Activated CD4-positive, alpha-beta T cell treated with anti-CD3 and anti-CD28 coated beads for 24 hours (primary cell): ENCODE results near the gene FOXRED2.
A peak's percentile ranks its signal among the peaks of the same experiment; 100 is the strongest.
"Not testable (repeated sequence)": the region's sequence is repeated elsewhere in the genome, so short reads cannot be mapped to it uniquely, and the experiment has no call there.

Experiments used
- DNase-seq, 2 donors: peaks; one replicate each; pipeline ENCODE4 v3.0.0-alpha.2; 2020; ENCODE audit warnings: low read depth in 2 of 2

Gene FOXRED2

DNA sequence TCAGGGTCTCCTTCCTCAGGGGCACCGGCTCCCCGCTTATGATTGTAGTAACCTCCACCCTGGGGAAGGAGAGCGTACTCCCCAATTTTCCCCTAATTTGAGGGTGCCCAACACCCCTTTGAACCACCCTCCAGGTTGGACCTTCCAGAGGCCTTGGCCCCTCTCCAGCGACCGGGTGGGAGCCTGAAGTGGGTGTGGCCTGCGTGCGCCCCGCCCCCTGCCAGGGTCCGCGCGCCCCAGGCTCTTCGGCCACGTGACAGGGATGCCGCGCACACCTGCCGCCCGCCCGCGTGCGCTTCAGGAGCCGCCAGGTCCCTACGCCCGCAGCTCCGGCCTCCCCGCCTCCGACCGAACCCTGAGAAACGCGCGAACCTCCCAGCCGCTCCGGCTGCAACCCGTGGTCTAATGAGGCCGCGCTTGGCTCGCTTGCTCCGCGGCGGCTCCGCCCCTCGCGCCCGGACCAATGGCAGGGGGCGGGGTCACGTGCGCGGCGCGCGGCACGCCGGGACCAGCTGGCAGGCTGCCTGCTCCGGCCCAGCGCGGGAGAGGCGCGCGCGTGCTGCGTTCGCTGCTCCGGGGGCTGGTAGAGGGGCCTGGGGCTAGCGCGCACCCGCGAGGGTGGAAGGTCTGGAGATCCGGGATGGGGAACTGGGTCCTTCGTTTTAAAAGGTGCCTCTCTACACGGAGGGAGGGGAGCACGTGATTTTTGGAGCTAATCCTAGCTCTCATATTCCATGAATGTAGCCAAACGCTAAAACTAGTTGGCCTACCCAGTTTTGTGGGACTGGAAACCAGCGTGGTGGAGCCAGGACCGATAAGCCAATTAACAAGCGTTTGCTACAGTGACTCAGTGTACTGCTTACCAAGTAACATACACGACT lies at the start of gene FOXRED2:
TSS of gene FOXRED2 (minus strand) at position 404 of the 881 bp plus-strand sequence. CDS start 618 bp downstream, outside the sequence.
- peak; percentile 76 to 82 for DNase-seq

DNA sequence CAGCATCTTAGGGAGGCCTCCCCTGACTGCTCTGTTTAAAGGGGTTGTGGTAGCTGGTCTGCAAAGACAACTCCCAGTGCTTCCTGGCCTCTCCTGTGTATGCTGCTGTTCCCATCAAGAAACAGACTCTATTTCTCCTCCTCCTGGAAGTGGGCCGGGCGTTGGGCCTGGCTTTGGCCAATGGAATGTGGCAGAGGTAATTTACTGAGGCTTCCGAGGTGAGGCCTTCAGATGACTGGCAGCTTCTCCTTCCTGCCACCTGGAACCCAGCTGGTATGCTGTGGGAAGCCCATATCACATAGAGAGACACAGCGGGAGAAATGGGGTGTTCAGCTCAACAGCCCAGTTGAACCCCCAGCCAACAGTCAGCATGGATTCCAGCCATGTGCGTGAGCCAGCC lies 47.3 kb upstream of the FOXRED2 start:
- DNase-seq = no peak

DNA sequence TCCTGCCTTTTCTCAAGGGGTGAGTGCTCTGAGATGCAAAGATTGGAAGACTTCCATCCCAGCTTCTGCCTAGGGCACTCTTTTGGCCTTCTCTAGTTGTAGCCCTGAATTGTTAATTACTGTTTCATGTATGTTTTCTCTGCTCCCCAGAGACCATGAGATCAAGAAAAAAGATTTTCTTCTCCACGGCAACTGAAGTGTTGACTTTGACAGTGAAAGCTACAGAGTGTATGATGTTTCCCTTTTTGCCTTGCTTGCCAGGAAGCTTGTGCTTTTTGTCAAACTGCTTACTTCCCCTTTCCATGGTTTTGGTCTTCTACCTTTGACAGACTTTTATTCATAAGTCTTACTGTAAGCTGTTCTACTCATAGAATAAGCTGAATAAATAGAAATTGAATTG lies 45.4 kb upstream of the FOXRED2 start:
- no peak for DNase-seq

DNA sequence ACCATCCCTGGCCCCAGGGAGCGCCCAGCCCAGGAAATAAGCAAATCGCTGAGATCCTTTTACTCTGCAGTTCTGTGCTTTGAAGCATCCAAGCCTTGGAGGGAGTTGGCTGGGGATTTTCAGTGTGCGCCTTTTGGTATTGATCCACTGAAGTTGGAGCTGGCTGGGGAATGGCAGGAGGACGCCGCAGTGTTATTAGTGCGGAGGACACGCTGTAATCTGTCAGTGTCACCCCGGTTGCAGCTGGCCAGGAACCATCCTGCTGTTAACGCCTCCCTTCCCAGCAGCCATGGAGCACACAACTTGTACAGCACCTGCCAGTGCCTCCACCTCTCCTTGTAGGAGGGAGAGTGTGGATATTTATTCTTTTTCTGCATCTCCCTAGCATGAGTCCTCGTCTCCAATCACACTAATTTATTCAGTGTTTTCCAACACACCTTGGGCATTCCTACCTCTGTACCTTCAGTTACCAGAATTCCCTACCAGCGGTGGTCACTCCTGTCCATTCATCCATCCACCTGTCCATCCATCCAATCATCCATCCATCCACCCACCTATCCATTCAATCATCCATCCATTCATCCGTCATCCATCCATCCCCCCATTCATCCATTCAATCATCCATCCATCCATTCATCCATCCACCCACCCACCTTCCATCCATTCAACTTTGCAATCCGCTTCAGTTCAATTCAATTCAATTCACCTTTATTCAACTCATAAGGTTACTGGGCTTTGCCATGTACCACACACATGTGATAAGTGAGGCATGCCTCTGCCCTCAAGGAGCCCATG lies 44.1 kb upstream of the FOXRED2 start:
- no peak for DNase-seq

DNA sequence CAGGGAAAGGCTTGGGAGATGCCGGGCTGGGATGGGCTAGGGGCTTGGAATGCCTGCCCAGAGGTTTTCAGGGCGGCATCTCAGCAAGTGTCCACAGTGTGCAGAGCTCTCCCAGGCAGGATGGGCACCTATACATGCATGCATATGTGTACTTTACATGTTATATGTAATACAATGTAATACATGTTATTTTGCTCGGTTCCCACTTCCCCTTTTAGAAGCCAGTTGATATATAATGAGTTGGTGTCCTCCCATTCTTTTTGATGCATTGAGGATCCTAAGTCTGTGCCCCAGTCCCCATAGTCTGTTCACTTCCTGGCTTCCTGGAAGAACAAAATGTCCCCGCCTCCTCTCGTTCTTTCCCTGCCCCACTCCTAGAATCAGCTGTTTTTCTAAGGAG lies 42.2 kb upstream of the FOXRED2 start:
- DNase-seq = no peak

DNA sequence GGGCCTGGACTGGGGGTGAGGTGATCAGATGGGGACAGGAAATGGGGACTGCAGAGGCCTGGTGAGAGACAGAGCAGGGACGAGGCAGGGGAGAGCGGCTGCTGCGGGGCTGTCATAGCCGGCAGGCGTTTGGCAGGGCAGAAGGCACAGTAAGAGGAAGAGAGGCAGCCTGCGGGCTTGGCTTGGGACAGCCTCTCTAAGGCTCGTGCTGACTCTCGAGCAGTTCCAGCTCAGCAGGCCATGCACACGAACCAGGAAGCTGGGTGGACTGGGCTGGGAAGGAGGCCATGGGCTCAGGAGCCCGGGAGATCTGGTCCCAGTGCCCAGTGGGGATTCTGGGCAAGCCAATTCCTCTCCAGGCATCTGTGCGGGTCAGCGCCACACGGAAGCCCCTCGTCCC lies 41.8 kb upstream of the FOXRED2 start:
- DNase-seq = no peak

DNA sequence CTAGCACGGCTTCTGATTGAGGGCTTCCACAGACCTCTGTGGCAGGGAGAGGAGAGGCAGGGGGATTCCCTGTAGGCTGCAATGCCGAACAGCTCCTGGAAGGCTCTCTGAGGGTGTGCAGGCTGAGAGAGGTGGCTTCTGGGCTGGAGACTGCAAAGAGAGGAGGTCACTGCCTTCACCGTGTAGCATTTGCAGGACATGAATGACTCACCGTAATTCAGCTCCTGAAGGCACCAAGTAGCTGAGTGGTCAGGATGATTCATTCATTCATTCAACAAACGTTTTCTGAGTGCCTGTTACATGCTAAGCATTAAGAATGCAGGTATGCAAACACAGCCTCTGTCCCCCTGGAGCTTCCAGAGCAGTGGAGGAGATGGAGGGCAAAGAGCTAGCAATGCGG lies 40.1 kb upstream of the FOXRED2 start:
- no peak for DNase-seq

DNA sequence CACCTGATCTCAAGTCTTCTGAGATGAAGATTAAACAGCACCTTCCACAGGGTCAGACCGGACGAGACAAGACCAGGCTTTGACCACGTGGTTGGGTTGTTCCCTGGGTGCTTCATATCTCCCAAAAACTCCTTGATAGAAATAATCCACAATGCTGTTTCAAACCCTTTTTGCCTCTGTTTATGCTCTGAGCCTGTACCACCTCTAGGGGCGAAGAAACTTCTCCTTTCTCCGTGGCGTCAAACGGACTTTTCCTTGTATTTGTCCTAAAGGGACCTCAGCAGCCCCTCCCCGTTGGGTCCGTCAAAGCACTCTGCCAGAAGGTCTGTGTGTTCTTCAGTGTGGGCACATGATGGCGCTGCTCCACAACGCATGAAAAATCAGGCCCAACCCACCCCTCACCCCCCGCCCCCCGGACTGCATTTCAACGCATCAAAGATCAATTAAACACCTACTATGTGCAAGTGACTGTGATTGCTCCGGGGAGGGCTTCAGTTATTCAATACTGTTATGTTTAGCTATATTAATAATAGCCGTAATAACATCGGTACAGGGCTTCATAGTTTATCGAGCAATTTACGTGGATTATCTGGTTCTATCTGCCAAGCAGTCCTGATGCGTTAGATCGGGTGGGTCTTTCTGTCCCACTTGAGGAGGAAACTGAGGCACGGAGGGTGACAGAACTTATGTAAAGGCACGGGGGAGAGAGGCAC lies 39.4 kb upstream of the FOXRED2 start:
- DNase-seq = peak; percentile 9 to 11

DNA sequence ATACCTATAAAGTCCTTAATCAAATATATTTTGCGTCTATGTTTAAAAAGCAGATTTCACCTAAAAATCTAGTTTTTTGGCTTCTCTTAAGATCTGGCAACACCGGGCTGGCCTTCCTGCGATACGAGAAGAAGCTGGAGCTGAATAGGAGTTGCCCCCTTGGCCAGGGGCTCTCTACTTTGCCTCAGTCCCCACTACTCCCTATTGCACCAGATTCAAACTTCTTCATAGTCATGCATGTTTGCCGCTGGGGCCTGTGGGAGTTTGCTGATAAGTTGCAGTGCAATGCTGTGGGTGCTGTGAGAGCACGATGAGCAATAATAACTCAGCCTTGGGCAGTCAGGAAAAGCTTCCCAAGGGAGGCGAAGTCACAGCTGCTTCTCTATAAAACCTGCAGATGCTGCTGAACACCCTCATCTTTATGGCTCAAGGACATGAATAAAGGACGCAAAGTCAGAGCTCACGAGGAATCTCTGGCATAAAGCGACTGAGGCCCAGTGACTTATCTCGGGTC lies 37.3 kb upstream of the FOXRED2 start:
- DNase-seq = no peak

DNA sequence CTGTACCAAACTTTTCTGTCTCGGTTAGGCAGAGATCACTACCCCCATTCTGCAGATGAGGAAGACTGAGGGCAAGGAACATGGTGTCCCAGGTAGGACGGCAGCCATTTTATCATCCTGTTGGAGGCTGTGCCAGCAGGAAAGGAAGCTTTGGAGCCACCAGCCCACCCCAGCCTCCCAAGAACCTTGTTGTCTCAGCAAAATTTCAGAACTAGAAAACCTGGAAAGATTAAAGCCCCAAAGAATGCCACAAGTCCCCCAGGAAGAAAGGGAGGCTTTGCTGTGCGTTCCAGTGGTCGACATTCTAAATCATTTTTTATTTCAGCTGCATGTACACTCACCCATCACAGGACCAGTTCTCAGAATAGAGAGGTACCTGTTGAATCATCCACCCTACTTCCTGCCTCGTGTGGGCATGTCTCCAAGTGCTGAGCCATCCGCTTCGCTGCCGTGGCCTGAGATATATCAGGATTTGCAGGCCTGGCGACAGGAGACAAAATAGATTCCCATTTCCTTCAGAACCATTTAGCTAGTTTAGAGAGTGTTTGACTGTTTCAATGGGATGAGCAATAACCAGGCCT lies 35.1 kb upstream of the FOXRED2 start:
- DNase-seq = peak; percentile 29 to 34

DNA sequence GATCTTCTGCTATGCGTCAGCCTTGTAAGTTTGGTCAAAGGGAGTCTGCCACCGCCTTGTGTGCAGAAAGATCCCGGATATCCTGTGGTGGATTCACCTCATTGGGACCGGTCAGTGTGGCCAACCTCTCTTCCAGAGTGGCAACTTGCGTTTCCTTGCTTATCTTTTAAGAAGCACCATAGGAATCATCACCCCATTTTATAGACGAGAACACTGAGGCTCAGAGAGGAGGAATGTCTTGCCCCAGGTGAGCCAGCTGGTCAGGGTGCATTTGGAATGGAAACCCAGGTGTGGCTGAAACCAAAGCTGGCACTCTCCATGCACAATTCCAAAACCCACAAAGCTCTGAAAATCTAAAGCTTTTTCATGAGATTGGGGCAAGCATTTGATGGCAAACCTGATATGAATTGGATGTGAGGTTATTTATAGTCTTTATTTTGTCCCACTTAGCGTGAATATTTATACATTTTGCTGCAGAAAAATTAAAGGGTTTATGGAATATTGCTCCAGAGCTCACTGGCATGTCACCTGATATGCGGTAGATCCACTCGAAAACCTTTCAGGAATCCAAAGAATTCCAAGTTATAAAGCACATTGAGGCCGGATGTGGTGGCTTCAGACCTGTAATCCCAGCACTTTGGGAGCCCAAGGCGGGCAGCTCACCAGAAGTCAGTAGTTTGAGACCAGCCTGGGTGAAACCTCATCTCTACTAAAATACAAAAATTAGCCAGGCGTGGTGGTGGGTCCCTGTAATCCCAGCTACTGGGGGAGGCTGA lies 34.2 kb upstream of the FOXRED2 start:
- no peak for DNase-seq

DNA sequence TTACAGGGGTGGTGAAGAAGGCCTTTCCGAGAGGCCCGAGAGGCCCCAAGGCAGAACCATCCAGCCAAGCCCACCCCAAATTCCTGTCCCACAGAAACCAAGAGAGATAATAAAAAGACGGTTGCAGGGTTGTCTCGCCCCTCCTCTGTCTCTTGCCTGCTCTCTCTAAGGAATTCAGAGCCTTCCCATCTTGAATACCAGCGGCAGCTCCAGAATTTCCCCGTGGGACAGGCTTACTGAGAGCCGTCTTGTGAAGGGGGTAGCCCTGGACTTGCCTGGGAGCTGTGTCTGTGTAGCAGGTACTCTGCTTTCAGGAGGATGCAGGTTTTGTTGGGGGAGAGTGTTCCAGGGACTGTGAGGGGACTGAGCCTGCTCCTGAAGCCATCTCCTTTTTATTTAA lies 31.7 kb upstream of the FOXRED2 start:
- no peak for DNase-seq

DNA sequence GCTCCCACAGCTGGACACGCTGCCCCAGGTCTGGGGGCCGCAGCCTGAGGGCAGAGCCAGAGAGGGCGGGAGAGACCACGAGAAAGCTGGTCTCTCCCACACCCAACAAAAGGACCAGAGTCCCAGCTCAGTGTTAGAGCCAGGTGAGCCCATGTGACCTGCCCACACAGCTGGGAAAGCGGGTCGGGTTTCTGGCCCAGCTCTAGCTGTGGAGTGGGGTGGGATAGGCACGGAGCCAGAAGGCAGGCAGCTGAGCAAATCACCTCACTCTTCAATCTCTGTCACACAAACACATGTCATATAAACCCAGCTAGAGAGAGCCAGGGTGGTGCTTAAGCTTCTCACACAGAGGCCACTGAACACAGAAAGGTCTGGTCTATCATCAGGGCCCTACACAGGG lies 29.9 kb upstream of the FOXRED2 start:
- no peak for DNase-seq

DNA sequence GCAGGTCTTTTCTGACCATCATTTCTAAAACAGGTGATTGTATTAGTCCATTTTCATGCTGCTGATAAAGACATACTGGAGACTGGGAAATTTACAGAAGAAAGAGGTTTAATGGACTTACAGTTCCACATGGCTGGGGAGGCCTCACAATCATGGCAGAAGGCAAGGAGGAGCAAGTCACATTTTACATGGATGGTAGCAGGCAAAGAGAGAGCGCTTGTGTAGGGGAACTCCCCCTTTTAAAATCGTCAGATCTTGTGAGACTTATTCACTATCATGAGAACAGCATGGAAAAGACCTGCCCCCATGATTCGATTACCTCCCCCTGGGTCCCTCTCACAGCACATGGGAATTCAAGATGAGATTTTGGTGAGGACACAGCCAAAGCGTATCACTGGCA lies 26.5 kb upstream of the FOXRED2 start:
- not testable (repeated sequence) for DNase-seq

DNA sequence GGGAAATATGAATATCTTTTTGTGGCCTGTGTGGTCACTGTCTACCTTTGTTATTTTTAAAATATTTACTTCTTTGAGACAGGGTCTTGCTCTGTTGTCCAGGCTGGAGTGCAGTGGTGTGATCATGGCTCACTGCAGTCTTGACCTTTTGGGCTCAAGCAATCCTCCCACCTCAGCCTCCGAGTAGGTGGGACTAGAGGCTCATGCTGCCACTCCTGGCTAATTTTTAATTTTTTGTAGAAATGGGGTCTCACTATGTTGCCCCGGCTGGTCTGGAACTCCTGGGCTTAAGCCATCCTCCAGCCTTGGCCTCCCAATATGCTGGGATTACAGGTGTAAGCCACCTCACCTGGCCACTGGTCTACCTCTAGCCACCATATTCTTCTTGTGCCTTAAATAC lies 25.6 kb upstream of the FOXRED2 start:
- DNase-seq = no peak

DNA sequence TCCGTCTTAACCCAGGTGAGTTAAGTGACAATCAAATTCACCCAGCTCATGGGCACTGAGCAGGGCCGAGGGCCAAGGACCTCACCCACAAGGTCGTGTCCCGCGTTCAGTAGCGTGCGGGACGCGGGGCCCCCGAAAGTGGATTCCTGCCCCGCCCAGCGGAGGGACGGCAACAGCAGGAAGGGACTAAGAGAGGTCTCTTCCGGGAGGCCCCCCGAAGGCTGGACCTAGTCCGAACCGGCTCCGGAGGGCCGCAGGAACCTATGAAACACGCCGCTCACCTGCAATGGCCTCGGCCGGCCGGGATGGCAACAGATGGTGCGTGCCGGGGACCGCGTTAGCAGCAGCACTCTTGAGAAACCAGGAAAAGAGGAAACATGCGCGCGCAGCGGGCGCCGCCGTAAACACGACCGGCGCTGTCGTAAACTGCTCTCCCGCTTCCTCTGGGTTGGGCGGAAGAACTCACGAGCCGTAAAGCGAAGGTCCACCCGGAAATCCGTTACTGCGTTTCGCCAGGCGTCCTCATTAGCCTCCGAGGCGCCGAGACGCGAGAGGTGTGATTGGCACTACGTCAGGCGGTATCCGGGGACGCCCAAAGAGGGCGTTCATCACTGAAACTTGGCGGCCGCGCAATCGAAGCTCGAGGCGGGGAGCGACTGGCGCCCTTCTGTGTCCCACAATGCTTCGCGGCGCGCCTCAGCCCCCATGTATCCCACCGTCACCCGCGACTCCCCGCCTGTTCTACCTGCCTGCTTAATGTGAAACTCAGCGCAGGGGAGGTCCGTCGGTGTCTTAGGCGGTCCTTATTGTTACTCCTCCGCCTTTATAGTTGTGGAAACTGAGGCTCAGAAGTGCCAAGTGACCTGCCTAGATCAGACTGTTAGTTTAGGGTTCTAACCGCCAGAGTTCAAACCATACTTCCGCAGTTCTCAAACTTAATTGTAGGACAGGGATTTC lies 22.2 kb upstream of the FOXRED2 start, which contains the start of gene EIF3D:
TSS of gene EIF3D (minus strand) at position 372 of the 957 bp plus-strand sequence. CDS start 3,045 bp downstream, outside the sequence.
- peak; percentile 96 to 97 for DNase-seq

DNA sequence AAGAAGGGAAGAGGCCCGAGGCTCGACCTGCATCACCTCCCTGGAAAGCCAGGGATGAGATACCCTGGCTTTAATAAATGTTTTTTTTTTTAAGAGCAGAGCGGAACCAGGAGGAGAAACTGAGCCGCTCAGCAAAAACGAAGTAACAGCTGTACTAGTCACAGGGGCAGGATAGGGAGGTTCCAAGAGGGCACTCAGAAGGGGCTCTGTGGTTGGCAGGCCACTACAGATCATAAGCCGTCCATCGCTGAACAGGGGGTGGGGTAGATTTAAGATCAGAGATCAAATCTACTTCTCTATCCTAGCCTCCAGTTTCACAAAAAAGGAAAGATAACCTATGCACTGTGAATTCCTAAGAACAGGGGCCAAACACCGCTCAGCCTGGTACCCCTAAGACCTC lies 21.5 kb upstream of the FOXRED2 start:
- DNase-seq = no peak

DNA sequence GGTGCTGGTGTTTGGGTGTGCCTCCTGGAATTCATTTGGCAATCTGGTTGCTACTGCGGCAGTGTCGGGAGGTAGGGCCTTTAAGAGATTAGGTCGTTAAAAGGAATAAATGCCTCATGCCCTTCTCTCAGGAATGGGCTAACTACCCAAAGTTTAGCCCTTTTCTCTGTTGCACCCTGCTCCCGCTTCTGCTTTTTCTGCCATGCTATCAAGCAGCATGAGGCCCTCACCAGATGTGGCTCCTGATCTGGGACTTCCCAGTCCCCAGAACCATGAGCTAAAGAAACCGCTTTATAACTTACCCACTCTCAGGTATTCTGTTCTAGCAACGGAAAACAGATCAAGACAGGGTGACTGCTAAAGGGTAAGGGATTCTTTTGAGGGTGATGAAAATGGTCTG lies 15.8 kb upstream of the FOXRED2 start:
- DNase-seq = no peak

DNA sequence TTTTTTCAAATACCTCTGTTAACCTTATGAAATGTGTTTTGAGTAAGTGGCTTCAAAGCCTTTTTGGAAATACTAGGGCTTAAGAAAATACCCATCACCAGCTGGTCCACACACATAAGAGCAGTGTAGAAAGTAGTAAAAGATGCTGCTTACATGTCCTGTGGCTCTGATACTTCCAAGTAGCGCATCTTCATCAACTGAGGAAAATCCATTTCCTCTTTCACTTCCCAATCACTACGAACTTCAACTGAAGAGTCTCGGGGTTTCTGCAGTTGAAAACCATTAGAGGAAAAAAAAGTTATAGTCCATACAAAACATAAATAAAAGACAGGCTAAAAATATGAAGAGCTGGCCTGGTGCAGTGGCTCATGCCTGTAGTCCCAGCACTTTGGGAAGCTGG lies 13.6 kb upstream of the FOXRED2 start:
- DNase-seq = no peak

DNA sequence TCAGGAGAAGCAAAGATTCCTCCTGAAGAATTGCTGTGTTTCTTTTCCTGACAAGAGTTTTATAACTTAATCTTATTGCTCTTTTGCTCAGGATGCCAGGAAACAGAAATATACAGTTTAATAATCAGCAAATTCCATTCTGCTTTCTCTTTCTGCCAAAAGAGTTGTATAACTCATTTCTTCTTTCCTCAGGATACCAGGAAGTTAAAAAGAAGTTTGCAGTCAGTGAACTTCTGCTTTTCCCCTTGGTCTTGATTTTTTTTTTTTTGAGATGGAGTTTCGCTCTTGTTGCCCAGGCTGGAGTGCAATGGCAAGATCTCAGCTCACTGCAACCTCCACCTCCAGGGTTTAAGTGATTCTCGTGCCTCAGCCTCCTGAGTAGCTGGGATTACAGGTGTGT lies 13.1 kb upstream of the FOXRED2 start:
- not testable (repeated sequence) for DNase-seq
